Thyroid gland (tissue), 4 donors: Measurements from ENCODE around the gene TMEFF2. TPM values are rescaled to one million over a fixed set of nuclear protein-coding genes. Genes with fewer than 3 reads are reported as not detected.

Source experiments
- DNase-seq, 2 donors: peaks; one replicate each; pipeline ENCODE4 v3.0.0-alpha.2; 2019
- H3K27ac ChIP-seq, 3 donors: fragments of 200-600 bp; sonication (generic); 1 replicate in 2 of 3; 2 replicates in 1 of 3; pipeline ENCODE4 v1.5.1; 2016 to 2019; ENCODE audit warnings: mild to moderate bottlenecking in 1 of 3, moderate library complexity in 1 of 3
- H3K27me3 ChIP-seq: fragments of 200-600 bp; sonication (generic); one replicate; pipeline ENCODE4 v1.5.1; 2019
- H3K36me3 ChIP-seq, 2 donors: fragments of 200-600 bp; sonication (generic); one replicate each; pipeline ENCODE4 v1.5.1; 2016 to 2019
- H3K4me1 ChIP-seq, 2 donors: fragments of 200-600 bp; sonication (generic); one replicate each; pipeline ENCODE4 v1.5.1; 2017 to 2019
- H3K4me3 ChIP-seq, 3 donors: fragments of 200-600 bp; sonication (generic); replicated peaks in 1 of 3; 1 replicate in 2 of 3; 2 replicates in 1 of 3; pipeline ENCODE4 v1.5.1; 2016; ENCODE audit warnings: mild to moderate bottlenecking in 1 of 3
- H3K9me3 ChIP-seq: fragments of 200-600 bp; sonication (generic); one replicate; pipeline ENCODE4 v1.5.1; 2017
- CTCF ChIP-seq, 6 experiments: fragments of 200-600 bp in 3 of 6; fragments of 450-650 bp in 3 of 6; sonication (generic) in 3 of 6; IDR thresholded peaks; one replicate each; pipeline ENCODE4 v1.5.1; 2016 to 2019; ENCODE audit warnings: antibody characterized with exemption in 6 of 6, mild to moderate bottlenecking in 2 of 6, inconsistent platforms in 1 of 6, moderate library complexity in 1 of 6
- POLR2A ChIP-seq, 2 donors: fragments of 450-650 bp; IDR thresholded peaks; one replicate each; pipeline ENCODE4 v1.6.1; 2017; ENCODE audit warnings: antibody characterized with exemption in 2 of 2, mild to moderate bottlenecking in 2 of 2, moderate library complexity in 1 of 2
- WGBS, 2 donors: methylation state at CpG; one replicate each; pipeline ENCODE4 v1.1.5; 2017; 5-methylcytosine and 5-hydroxymethylcytosine counted together
- intact Hi-C: fragments of 100-400 bp; cut with DNase I; formaldehyde crosslinking; loops from one replicate; pipeline ENCODE4 v1.15.1; 2023
- total RNA-seq, 4 donors: library from RNA; depleted of rRNA; stranded (reverse); fragments of >200 nt; gene quantifications; one replicate each; pipeline ENCODE4 v1.2.3, GENCODE V29; 2016

Gene TMEFF2
- total RNA-seq, 4 donors from 2014 or later, result 0.11 TPM; not detected in 3

DNA sequence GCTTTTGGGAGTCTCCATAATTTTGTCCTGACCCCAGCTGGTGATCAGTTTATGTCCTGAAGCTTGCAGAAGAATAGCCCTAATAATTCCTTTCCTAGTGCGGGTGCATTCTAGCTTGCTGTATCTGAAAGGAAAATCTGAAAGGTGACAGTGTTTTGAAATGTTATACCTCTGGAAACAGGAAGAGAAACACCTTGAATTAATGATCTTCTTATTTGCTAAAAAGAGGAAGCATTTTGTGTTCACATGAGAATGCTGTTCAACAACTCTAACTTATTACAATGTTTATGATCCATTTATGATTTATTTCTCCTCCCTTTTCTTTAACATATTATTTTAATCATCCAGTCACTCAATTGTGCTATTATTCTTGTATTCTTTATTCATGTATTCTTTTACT, 280.9 kb downstream of the TMEFF2 start:
- Histone ChIP-seq H3K36me3 (no peaks in the 10 kb centered on the region), H3K9me3 (no peaks in the 10 kb centered on the region), H3K4me3 (no peak overlapping the region), H3K27ac (no peak overlapping the region), H3K27me3 (no peaks in the 10 kb centered on the region), H3K4me1 (peaks cover 0 to 5% of the 10 kb centered on the region in 2 donors)
- no peak for DNase-seq
- TF ChIP-seq POLR2A (IDR thresholded peaks at IDR 0.05), result no peak
- no peak for TF ChIP-seq CTCF (IDR thresholded peaks at IDR 0.05)
- WGBS, 2 donors, result 74 to 91% methylated on average over 1 of the region's 1 CpG
- intact Hi-C loops, result no loop called here

- Histone ChIP-seq H3K36me3 (no peaks in the 10 kb centered on the region), H3K27me3 (no peaks in the 10 kb centered on the region), H3K4me1 (peaks cover 0 to 5% of the 10 kb centered on the region in 2 donors), H3K9me3 (no peaks in the 10 kb centered on the region), H3K4me3 (no peak overlapping the region), H3K27ac (no peak overlapping the region)
- DNase-seq, result no peak
- TF ChIP-seq CTCF (IDR thresholded peaks at IDR 0.05) (no peak), POLR2A (IDR thresholded peaks at IDR 0.05) (no peak)
- intact Hi-C loops, result no loop called here
- WGBS, 2 donors, result 62 to 75% methylated on average over 3 of the region's 3 CpGs
Measured at GRCh38 chr2:191912764-191913163, 282.0 kb downstream of the TMEFF2 start.

GRCh38 chr2:191910518-191910917, 284.2 kb downstream of the TMEFF2 start:
- H3K36me3 ChIP-seq, result no peaks in the 10 kb centered on the region
- intact Hi-C loops, result no loop called here
- no peak for DNase-seq
- H3K4me3 ChIP-seq, result no peak overlapping the region
- TF ChIP-seq POLR2A (IDR thresholded peaks at IDR 0.05), result no peak
- no peak for TF ChIP-seq CTCF (IDR thresholded peaks at IDR 0.05)
- peaks cover 0 to 5% of the 10 kb centered on the region in 2 donors for H3K4me1 ChIP-seq
- H3K27me3 ChIP-seq, result no peaks in the 10 kb centered on the region
- H3K27ac ChIP-seq, result no peak overlapping the region
- WGBS, 2 donors, result 67 to 78% methylated on average over 2 of the region's 2 CpGs
- H3K9me3 ChIP-seq, result no peaks in the 10 kb centered on the region

GRCh38 chr2:191908874-191909273, 285.9 kb downstream of the TMEFF2 start:
- intact Hi-C loops, result no loop called here
- TF ChIP-seq POLR2A (IDR thresholded peaks at IDR 0.05) (no peak), CTCF (IDR thresholded peaks at IDR 0.05) (no peak)

DNA sequence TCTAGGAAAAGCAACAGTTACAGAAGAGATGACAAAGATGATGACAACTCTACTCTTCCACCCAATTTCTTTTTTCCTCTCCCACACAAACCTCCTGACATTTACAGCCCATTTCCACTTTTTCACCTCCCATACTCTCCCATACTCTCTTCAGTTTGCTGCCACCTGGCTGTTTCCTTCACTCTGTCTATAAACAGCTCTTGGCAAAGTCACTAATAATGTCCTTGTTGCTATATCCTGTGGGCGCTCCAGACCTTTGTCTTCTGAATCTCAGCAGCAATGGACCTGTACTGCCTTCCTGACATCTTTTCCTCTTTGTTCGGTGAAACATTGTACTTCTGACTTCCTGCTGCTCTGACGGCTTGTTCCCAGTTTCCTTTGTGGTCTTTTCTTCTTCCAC, 287.2 kb downstream of the TMEFF2 start:
- 81 to 87% methylated on average over 3 of the region's 3 CpGs for WGBS, 2 donors
- Histone ChIP-seq H3K4me1 (no peaks in the 10 kb centered on the region), H3K4me3 (no peak overlapping the region), H3K27me3 (no peaks in the 10 kb centered on the region), H3K27ac (no peak overlapping the region), H3K36me3 (no peaks in the 10 kb centered on the region), H3K9me3 (no peaks in the 10 kb centered on the region)
- intact Hi-C loops, result no loop called here
- TF ChIP-seq POLR2A (IDR thresholded peaks at IDR 0.05), result no peak
- peak in 1 of 6 experiments; percentile 14 for TF ChIP-seq CTCF (IDR thresholded peaks at IDR 0.05)
- no peak for DNase-seq

More at GRCh38 chr2:191908874-191909273, 285.9 kb downstream of the TMEFF2 start:
- H3K4me3 ChIP-seq, result no peak overlapping the region
- peaks cover 0 to 5% of the 10 kb centered on the region in 2 donors for H3K4me1 ChIP-seq
- H3K27ac ChIP-seq, result no peak overlapping the region
- no peaks in the 10 kb centered on the region for H3K36me3 ChIP-seq
- no peak for DNase-seq
- no peaks in the 10 kb centered on the region for H3K9me3 ChIP-seq
- no peaks in the 10 kb centered on the region for H3K27me3 ChIP-seq
